ENCODE data around the gene MKS1.

Gene MKS1

DNA sequence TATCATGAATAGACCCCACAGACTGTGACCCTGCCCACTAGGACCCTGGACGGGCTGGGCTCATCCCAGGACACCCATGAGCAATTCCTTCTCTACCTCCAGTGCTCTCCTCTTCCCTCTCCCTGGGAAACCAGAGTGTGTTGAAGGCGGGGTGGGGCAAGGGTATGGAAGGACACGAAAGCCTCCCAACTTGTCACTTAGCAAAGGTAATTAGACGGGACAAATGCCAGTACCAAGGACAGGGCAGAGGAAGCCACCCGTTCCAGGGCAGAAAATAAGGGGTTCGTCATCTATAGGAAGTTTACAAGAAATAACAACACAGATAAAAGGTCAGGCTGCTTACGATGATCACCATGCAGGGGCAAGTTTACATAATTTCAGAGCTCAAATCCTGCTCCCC is 31.4 kb downstream of the MKS1 start:
- no peak overlapping the region for H3K4me3 ChIP-seq (replicated peaks; ENCODE audit: low read depth, low read length)
- no peak for DNase-seq (ENCODE audit: extremely low read depth, insufficient read length)
- TF ChIP-seq, protein P1, sequence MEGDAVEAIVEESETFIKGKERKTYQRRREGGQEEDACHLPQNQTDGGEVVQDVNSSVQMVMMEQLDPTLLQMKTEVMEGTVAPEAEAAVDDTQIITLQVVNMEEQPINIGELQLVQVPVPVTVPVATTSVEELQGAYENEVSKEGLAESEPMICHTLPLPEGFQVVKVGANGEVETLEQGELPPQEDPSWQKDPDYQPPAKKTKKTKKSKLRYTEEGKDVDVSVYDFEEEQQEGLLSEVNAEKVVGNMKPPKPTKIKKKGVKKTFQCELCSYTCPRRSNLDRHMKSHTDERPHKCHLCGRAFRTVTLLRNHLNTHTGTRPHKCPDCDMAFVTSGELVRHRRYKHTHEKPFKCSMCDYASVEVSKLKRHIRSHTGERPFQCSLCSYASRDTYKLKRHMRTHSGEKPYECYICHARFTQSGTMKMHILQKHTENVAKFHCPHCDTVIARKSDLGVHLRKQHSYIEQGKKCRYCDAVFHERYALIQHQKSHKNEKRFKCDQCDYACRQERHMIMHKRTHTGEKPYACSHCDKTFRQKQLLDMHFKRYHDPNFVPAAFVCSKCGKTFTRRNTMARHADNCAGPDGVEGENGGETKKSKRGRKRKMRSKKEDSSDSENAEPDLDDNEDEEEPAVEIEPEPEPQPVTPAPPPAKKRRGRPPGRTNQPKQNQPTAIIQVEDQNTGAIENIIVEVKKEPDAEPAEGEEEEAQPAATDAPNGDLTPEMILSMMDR (IDR thresholded peaks at IDR 0.05; ENCODE audit: insufficient read depth, low read length, poor library complexity, severe bottlenecking) = no peak
- no peaks in the 10 kb centered on the region; the same call in 1 of the 2 replicates for H3K27me3 ChIP-seq (replicated peaks; ENCODE audit: control insufficient read depth, insufficient read depth, low read length)
- no peaks in the 10 kb centered on the region for H3K36me3 ChIP-seq (ENCODE audit: control insufficient read depth, insufficient read depth, low read length)

DNA sequence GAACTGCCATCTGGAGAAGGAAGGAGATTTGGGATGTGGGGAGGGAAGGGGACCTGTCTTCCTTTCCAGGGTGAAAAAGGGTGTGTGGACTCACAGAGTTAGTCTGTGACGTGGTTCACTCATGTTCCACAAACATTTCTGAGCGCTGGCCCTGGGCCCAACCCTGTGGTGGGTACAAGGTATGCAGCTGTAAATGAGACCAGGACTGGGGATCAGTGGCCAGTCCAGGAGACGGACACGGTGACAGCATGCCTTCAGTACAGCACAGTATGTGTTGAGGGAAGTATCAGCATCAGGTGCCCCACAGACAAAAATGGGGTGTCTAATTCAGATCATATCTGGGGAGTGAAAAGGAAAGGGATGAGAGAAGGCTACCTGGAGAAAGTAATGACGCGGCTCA is 32.0 kb downstream of the MKS1 start:
- Histone ChIP-seq H3K36me3 (ENCODE audit: control insufficient read depth, insufficient read depth, low read length) (no peaks in the 10 kb centered on the region), H3K27me3 (replicated peaks; ENCODE audit: control insufficient read depth, insufficient read depth, low read length) (no peaks in the 10 kb centered on the region; the same call in 1 of the 2 replicates), H3K4me3 (replicated peaks; ENCODE audit: low read depth, low read length) (no peak overlapping the region)
- TF ChIP-seq, protein P1 (IDR thresholded peaks at IDR 0.05; ENCODE audit: insufficient read depth, low read length, poor library complexity, severe bottlenecking) = no peak
- DNase-seq (ENCODE audit: extremely low read depth, insufficient read length) = no peak

DNA sequence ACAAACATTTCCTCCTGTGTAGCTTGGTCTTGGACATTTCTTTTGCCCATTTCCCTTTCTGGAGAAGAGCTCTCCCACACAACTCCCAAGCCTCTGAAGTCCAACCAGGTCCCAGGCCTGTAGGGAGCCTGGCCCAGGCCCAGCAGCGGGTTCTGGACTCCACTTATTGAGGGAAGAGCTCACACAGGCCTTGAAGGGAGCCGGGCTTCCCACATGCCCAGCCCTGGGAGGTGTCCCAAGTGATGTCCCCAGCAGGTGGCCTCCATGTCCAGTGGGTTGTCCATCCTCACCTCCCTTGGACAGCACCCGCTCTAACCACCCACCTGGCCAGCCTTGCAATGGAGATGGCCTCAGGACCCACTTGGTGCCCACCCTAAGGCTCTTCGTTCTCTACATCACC is 32.5 kb downstream of the MKS1 start:
- no peak overlapping the region for H3K4me3 ChIP-seq (replicated peaks; ENCODE audit: low read depth, low read length)
- no peaks in the 10 kb centered on the region for H3K36me3 ChIP-seq (ENCODE audit: control insufficient read depth, insufficient read depth, low read length)
- DNase-seq (ENCODE audit: extremely low read depth, insufficient read length) = no peak
- TF ChIP-seq, protein P1 (IDR thresholded peaks at IDR 0.05; ENCODE audit: insufficient read depth, low read length, poor library complexity, severe bottlenecking) = no peak
- no peaks in the 10 kb centered on the region; the same call in 1 of the 2 replicates for H3K27me3 ChIP-seq (replicated peaks; ENCODE audit: control insufficient read depth, insufficient read depth, low read length)

DNA sequence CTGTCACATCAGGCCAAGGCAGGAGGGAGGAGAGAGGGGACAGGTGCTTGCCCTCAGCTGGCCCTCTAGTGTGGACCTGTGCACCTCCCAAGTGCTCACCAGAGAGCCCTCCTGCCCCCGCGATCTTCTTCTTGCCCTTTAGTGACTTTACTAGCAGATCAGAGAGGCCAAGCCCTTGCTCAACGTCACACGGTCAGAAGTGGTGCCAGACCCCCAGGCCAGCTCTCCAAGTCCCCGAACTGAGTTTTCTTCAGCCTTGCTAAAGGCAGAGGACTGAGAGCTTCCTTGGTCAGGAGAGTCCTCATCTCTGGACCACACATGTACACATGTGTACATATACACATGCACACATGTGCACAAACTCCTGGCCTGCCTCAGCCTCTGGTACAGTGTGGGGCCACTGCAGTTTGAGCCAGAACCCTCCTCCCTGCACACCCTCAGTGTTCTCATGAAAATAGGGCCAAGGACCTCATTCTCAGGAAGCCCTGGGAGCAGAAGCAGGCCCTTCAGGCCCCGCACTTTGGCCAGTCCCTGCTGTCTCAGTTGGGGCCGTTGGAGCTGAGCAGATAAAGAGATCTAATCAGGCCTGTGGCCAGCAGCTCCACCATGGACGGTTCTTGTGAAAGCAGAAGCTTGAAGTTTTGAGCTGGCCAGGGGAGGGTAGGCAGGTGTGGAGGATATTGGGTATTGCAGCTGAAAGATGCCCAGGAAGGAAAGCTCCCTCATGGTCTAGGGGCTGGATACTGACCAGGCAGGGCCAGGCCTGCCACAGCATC is 33.9 kb downstream of the MKS1 start:
- no peaks in the 10 kb centered on the region for H3K36me3 ChIP-seq (ENCODE audit: control insufficient read depth, insufficient read depth, low read length)
- DNase-seq (ENCODE audit: extremely low read depth, insufficient read length) = no peak
- TF ChIP-seq, protein P1 (IDR thresholded peaks at IDR 0.05; ENCODE audit: insufficient read depth, low read length, poor library complexity, severe bottlenecking) = no peak
- no peak overlapping the region for H3K4me3 ChIP-seq (replicated peaks; ENCODE audit: low read depth, low read length)
- no peaks in the 10 kb centered on the region; the same call in 1 of the 2 replicates for H3K27me3 ChIP-seq (replicated peaks; ENCODE audit: control insufficient read depth, insufficient read depth, low read length)

DNA sequence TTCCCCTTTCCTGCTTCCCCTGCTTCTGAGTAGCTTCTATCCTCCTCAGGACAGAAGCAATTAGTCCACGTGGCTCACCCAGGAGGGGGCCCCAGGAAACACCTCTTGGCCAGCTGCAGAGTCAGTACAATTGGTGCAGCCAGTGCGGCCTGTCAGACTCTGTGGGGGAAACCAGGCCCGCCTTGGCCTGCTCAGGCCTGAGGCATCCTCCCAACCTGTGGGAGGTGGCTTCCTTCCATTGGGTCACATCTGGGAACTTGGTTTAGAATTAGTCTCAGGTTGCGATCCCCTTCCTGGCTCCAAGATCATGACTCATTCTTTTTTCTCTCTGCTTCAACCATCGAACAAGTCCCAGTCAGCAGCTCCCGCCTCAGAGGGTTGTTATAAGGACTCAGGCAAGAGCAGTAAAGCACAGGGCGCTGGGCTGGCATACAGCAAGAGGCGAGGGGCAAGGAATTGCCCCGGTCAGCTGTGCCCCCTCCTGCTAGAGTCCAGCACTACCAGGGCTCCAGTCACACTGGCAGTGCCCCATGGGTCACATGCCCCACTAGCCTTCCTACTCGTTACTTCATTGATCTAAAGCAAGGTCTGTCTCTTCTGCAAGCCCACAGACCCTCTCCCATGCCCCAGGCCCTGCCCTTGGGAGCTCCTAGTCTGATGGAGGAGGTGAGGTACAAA is 34.6 kb downstream of the MKS1 start:
- DNase-seq (ENCODE audit: extremely low read depth, insufficient read length) = no peak
- TF ChIP-seq, protein P1 (IDR thresholded peaks at IDR 0.05; ENCODE audit: insufficient read depth, low read length, poor library complexity, severe bottlenecking) = no peak
- Histone ChIP-seq H3K36me3 (ENCODE audit: control insufficient read depth, insufficient read depth, low read length) (no peaks in the 10 kb centered on the region), H3K27me3 (replicated peaks; ENCODE audit: control insufficient read depth, insufficient read depth, low read length) (no peaks in the 10 kb centered on the region; the same call in 1 of the 2 replicates), H3K4me3 (replicated peaks; ENCODE audit: low read depth, low read length) (no peak overlapping the region)

All from GM06990 (cell line).